Measurements from ENCODE around the gene TMEM267.
"Not testable (repeated sequence)": the region's sequence is repeated elsewhere in the genome, so short reads cannot be mapped to it uniquely, and the experiment has no call there.

The TMEM267 gene

GRCh38 chr5:43461066-43461465 lies 22.6 kb downstream of the TMEM267 start:
- DNase-seq (ENCODE audit: low read depth in 2 of 3, low spot score in 1 of 3): no peak

- no peak for DNase-seq (ENCODE audit: low read depth in 2 of 3, low spot score in 1 of 3)
These were observed 27.1 kb downstream of the TMEM267 start for GRCh38 chr5:43456556-43456955.

DNA sequence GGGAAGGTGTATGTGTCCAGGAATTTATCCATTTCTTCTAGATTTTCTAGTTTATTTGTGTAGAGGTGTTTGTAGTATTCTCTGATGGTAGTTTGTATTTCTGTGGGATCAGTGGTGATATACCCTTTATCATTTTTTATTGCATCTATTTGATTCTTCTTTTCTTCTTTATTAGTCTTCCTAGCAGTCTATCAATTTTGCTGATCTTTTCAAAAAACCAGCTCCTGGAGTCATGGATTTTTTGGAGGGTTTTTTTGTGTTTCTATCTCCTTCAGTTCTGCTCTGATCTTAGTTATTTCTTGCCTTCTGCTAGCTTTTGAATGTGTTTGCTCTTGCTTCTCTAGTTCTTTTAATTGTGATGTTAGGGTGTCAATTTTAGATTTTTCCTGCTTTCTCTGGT lies 42.1 kb downstream of the TMEM267 start:
- not testable (repeated sequence) for DNase-seq (ENCODE audit: low read depth in 2 of 3, low spot score in 1 of 3)

DNA sequence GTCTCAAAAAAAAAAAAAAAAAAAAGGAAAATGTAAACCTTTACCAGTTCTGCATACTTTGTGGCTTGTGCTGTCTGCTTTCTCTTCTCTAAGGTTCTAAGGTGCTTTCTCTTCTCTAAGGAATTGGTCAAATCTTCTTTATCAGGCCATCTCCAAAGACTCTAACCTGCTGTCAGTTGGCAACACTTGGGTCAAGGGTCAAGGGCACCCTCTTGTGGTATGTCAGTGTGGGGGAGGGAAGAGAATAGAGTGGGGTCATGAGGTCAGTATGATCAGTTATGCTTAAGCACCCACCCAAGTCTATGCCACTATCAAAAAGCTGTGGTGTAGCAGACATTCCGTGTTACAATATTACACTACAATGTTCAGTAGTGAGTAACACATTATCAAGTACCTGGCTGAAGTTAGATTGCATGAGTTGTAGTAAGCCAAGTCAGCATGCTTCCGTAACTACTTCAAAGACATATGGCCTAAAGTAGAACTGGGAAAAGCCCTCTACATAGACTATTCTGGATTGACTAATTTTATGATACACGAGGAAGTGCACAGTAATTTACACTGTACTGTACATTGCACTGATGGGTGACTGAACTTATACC lies 46.5 kb downstream of the TMEM267 start:
- DNase-seq (ENCODE audit: low read depth in 2 of 3, low spot score in 1 of 3): no peak

DNA sequence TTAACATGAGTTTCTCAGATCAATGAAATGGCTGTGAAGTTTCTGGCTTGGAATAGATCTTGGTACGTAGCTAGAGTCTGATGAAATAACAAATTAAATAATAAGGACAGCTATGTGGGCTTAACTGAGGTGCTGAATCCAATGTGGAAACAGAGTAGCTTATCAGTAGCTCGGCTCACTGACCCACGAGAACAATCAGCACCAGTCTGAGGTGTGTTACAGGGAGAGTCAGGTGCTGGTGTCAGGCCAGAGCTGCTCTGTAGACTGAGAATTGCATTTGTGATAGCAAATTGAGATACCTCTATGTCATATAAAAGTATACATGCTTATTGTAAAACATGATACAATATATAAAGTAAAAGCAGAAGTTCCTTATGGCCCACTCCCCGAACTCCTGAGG lies 50.3 kb downstream of the TMEM267 start:
- no peak for DNase-seq (ENCODE audit: low read depth in 2 of 3, low spot score in 1 of 3)

- DNase-seq (ENCODE audit: low read depth in 2 of 3, low spot score in 1 of 3): no peak
These were observed 50.9 kb downstream of the TMEM267 start for GRCh38 chr5:43432486-43433375.

DNA sequence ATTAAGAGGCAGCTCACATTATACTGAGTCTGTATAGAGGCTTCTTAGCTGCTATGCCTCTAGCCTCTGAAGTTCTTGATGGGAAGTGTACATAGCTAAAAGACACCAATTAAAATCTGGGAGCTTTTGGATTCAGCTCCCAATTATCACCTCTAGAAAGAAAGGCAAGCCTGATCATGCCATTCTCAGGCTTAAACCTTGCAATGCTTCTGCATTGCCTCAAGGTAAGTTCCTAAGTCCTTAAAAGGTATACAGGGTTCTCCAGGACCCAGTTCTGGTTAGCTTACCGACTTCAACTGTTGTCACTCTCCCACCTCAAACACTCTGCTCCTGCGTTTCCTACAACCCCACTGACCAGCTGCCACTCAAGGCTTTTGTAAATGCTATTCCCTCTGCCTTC lies 54.0 kb downstream of the TMEM267 start:
- DNase-seq (ENCODE audit: low read depth in 2 of 3, low spot score in 1 of 3): no peak

GRCh38 chr5:43429016-43429415 lies 54.6 kb downstream of the TMEM267 start:
- DNase-seq (ENCODE audit: low read depth in 2 of 3, low spot score in 1 of 3): no peak

DNA sequence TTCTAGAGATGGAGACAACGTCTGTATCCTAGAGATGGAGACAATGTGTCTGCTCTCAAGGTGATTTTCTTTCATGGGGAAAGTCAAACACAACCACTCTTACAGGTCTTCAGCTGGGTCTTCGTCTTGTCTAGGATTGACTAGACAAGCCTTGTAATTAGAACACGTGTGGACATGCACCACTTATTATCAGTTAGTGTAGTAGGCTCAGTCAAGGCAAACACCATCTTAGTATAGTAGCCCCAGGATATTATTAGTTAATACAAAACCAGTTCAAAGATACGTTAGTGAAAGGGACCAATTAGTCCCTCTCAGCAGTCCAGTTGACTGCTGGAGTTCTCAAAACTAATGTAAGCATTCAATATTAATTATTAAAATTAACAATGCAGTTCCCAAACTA lies 56.4 kb downstream of the TMEM267 start:
- DNase-seq (ENCODE audit: low read depth in 2 of 3, low spot score in 1 of 3): no peak

- no peak for DNase-seq (ENCODE audit: low read depth in 2 of 3, low spot score in 1 of 3)
These were observed 57.7 kb downstream of the TMEM267 start for GRCh38 chr5:43425983-43426382.

GRCh38 chr5:43423086-43423485 lies 60.6 kb downstream of the TMEM267 start:
- DNase-seq (ENCODE audit: low read depth in 2 of 3, low spot score in 1 of 3): not testable (repeated sequence)

- DNase-seq (ENCODE audit: low read depth in 2 of 3, low spot score in 1 of 3): no peak
These were observed 61.5 kb downstream of the TMEM267 start for GRCh38 chr5:43422143-43422542.

DNA sequence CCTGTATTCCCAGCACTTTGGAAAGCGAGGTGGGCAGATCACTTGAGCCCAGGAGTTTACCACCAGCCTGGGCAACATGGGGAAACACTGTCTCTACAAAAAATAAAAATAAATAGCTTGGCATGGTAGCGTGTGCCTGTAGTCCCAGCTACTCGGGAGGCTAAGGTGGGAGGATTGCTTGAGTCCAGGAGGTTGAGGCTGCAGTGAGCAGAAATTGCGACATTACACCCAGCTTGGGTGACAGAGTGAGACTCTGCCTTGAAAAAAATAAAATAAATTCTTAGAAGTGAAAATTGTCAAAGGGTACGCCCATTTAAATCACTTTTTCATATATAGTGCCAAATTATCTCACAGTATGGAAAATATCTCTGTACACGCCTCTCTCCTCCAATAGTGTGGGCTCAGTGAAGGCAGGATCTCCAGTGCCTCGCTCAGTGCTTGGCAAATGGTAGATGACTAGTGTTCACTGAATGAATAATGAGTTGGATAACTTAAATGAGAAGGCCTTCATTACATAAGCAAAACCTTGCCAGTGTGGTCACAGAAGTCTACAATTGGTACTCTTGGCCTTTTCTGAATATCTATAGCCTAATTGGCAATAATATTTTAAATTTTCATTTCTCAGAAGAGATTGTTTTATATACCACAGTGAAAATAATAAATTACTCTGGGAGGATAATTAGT lies 62.1 kb downstream of the TMEM267 start:
- DNase-seq (ENCODE audit: low read depth in 2 of 3, low spot score in 1 of 3): no peak

- DNase-seq (ENCODE audit: low read depth in 2 of 3, low spot score in 1 of 3): no peak
These were observed 63.4 kb downstream of the TMEM267 start for GRCh38 chr5:43420241-43420640.

DNA sequence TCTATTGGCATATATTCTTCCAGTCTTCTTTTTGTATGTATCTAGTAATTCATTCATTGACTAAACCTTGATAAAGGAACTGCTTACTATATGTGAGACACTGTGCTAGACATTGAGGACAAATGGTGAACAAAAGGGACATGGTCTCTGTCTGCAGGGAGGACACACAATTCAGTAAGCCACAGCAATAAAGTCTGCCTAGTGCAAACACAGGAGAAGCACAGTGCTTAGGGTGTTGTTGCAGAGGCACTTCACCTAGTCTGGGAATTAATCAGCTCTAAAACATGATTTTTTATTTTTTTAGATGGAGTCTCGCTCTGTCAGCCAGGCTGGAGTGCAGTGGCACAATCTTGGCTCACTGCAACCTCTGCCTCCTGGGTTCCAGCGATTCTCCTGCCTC lies 65.1 kb downstream of the TMEM267 start:
- DNase-seq (ENCODE audit: low read depth in 2 of 3, low spot score in 1 of 3): no peak

DNA sequence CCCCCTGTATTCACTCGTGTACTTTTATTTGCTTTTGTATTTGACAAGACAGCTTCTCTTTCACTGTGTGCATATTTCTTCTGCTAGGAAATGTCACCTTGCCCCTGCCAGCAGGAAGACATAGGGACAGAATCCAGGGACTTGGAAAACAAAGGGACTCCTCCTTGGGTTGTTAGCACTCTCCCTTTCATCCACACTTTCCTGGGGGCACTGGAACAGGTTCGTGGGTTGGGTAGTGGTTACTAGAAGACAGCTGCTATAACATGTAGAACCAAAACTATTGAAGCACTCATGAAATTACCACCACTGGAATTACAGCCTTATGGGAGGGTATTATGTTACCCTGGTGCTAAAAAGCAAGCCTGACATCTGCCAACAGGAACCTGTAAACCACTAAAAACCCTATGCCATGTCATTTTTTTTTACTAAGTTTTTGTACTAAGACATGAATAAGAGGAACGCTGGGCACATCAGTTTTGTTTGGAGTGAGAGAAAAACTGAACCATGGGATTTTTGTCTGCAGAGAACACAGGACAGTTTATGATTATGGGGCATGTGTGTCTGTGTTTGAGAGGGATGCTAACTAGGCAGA lies 66.8 kb downstream of the TMEM267 start:
- DNase-seq (ENCODE audit: low read depth in 2 of 3, low spot score in 1 of 3): no peak

DNA sequence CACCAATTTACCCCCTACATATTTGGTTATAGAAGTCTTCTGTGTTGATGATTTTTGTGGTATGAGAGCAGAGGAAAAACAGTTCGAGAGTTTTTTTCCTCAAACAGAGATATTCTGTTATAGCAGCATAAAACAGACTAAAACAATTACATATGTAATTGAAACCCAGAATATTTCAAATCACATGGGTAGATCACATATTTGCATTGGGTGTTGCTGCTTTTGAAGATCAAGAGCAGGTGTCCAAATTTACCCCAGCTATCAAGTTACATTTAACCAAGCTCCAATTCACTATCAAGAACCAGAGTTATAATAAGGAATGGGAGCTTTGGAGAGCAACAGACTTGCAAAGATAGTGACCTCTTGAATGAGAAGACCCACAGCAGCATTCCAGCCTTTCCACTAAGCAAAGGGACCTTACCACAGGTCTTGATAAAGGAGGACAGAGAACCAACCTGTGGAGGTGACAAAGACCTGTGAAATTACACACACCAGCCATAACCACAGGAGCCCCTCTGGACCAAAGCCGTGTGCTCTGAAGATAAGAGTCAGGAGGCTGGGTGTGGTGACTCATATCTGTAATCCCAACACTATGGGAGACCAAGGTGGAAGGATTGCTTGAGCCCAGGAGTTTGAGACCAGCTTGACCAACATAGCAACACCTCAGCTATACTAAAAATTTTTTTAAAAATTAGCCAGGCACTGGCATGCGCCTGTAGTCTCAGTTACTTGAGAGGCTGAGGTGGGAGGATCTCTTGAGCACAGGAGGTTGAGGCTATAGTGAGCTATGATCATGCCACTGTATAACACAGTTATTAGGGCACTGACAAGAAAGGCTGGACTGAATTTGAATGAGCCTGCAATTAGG lies 67.5 kb downstream of the TMEM267 start:
- no peak for DNase-seq (ENCODE audit: low read depth in 2 of 3, low spot score in 1 of 3)

GRCh38 chr5:43413966-43414365 lies 69.7 kb downstream of the TMEM267 start:
- no peak for DNase-seq (ENCODE audit: low read depth in 2 of 3, low spot score in 1 of 3)

GRCh38 chr5:43412644-43413043 lies 71.0 kb downstream of the TMEM267 start:
- DNase-seq (ENCODE audit: low read depth in 2 of 3, low spot score in 1 of 3): no peak

DNA sequence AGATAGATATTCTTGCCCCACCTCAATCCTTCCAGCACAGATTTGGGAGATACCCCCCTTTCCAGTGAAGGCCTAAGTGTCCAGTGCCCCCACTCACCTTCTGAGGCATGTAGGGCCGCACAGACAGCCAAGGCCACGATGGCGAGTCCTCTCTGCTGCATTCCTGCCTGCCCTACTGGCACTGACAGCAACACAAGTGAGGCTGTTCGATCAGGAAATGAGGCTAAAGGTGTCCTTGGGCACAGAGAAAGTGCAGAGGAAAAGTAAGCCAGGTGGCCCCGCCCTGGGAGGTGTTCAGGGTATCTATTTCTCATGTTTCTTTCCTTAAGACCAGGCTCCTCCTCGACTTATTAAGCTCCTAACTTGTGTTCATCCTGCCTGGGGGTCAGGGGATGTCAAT lies 71.5 kb downstream of the TMEM267 start, which contains the start of gene CCL28:
Gene CCL28 (minus strand): TSS at position 236 of the 400 bp plus-strand sequence. CDS start 75 bp downstream, at position 161.
- no peak for DNase-seq (ENCODE audit: low read depth in 2 of 3, low spot score in 1 of 3)

GRCh38 chr5:43411495-43411894 lies 72.2 kb downstream of the TMEM267 start:
- DNase-seq (ENCODE audit: low read depth in 2 of 3, low spot score in 1 of 3): no peak
